ENCODE data around the gene ABCC3. TPM values are rescaled to one million over a fixed set of nuclear protein-coding genes. Genes with fewer than 3 reads are reported as not detected.

Gene ABCC3
- total and polyA plus RNA-seq, 9 of the 15 experiments (the other 6 are each of a cell fraction or from before 2014, with no cell fraction given): 0.03 to 1.6 (median 0.42) TPM; not detected in 5

DNA sequence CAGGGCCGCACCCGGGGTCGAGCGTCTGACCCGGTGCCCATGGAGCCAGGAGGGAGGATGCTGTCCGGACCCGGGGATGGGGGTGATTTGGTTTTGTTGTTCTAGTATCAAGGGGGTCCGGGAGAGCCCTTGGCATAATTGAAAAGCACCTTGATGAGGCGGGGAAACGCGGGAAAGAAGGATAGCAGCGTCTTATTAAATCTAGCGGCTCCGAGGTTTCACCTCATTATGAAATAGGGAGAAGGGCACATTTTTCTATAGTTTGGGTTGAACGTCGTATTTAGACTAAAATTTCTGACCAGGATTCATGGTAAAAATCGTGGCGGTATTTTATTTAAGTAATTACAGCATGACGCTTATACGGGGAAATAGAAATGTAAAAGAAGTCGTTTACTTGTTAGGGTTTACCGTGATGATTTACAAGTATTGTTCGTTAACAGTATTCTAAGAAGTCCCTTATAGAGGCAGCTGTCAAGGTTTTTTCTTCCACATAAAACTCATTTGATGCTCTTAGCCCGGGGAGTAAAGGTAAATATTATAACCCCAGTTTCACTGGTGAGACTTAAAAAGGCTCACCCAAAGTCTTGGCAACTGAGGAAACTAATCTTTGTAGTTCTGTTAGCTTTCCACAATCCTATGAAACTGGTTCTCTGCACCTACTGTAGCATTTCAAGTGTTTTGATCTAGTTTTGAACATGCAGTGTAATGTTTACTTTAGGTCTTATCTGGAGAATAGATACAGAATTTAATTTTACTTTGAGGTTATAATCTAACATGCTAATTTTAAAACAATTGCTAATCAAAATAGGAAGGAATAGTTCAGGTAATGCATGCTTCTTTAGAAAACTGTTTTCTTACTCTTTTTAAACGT, 85.5 kb downstream of the ABCC3 start (continued):
- TF ChIP-seq, protein P1, sequence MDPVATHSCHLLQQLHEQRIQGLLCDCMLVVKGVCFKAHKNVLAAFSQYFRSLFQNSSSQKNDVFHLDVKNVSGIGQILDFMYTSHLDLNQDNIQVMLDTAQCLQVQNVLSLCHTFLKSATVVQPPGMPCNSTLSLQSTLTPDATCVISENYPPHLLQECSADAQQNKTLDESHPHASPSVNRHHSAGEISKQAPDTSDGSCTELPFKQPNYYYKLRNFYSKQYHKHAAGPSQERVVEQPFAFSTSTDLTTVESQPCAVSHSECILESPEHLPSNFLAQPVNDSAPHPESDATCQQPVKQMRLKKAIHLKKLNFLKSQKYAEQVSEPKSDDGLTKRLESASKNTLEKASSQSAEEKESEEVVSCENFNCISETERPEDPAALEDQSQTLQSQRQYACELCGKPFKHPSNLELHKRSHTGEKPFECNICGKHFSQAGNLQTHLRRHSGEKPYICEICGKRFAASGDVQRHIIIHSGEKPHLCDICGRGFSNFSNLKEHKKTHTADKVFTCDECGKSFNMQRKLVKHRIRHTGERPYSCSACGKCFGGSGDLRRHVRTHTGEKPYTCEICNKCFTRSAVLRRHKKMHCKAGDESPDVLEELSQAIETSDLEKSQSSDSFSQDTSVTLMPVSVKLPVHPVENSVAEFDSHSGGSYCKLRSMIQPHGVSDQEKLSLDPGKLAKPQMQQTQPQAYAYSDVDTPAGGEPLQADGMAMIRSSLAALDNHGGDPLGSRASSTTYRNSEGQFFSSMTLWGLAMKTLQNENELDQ (CRISPR knock-in tag; IDR thresholded peaks at IDR 0.05; ENCODE audit: borderline replicate concordance): no peak
- TF ChIP-seq HDAC1 (IDR thresholded peaks at IDR 0.05) (0 out of 4 replicates have a peak, but pooled peaks of 1 of the 2 experiments have one; percentile 8), STAG1 (CRISPR knock-in tag; IDR thresholded peaks at IDR 0.05; ENCODE audit: borderline replicate concordance) (no peak), BMI1 (IDR thresholded peaks at IDR 0.05; ENCODE audit: low read length) (no peak), KLF16 (IDR thresholded peaks at IDR 0.05) (no peak), ARID2 (IDR thresholded peaks at IDR 0.05) (0 out of 2 replicates have a peak, but pooled peaks have one; percentile 10), BDP1 (IDR thresholded peaks at IDR 0.05; ENCODE audit: insufficient read depth, insufficient read length) (no peak), SMARCA5 (IDR thresholded peaks at IDR 0.05) (no peak), ATF7 (IDR thresholded peaks at IDR 0.05) (no peak), ZNF232 (CRISPR knock-in tag; IDR thresholded peaks at IDR 0.05) (no peak), ETV6 (IDR thresholded peaks at IDR 0.05; ENCODE audit: borderline replicate concordance in 1 of 2, low read depth in 2 of 2, low read length in 1 of 2) (no peak), ETV6 (CRISPR knock-in tag; IDR thresholded peaks at IDR 0.05; ENCODE audit: borderline replicate concordance) (no peak), ZKSCAN1 (IDR thresholded peaks at IDR 0.05; ENCODE audit: low read depth, low read length) (no peak), ZZZ3 (IDR thresholded peaks at IDR 0.05) (peak; percentile 70; the same call in 1 of the 2 replicates), PCBP1 (IDR thresholded peaks at IDR 0.05; ENCODE audit: low read depth, low read length, poor library complexity, severe bottlenecking) (peak; percentile 23)
- TF ChIP-seq, protein P2, sequence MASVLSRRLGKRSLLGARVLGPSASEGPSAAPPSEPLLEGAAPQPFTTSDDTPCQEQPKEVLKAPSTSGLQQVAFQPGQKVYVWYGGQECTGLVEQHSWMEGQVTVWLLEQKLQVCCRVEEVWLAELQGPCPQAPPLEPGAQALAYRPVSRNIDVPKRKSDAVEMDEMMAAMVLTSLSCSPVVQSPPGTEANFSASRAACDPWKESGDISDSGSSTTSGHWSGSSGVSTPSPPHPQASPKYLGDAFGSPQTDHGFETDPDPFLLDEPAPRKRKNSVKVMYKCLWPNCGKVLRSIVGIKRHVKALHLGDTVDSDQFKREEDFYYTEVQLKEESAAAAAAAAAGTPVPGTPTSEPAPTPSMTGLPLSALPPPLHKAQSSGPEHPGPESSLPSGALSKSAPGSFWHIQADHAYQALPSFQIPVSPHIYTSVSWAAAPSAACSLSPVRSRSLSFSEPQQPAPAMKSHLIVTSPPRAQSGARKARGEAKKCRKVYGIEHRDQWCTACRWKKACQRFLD (CRISPR knock-in tag; IDR thresholded peaks at IDR 0.05): 0 out of 2 replicates have a peak, but pooled peaks have one; percentile 7
- TF ChIP-seq, protein P3, sequence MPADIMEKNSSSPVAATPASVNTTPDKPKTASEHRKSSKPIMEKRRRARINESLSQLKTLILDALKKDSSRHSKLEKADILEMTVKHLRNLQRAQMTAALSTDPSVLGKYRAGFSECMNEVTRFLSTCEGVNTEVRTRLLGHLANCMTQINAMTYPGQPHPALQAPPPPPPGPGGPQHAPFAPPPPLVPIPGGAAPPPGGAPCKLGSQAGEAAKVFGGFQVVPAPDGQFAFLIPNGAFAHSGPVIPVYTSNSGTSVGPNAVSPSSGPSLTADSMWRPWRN (IDR thresholded peaks at IDR 0.05; ENCODE audit: low read depth): no peak
- TF ChIP-seq, protein P4, sequence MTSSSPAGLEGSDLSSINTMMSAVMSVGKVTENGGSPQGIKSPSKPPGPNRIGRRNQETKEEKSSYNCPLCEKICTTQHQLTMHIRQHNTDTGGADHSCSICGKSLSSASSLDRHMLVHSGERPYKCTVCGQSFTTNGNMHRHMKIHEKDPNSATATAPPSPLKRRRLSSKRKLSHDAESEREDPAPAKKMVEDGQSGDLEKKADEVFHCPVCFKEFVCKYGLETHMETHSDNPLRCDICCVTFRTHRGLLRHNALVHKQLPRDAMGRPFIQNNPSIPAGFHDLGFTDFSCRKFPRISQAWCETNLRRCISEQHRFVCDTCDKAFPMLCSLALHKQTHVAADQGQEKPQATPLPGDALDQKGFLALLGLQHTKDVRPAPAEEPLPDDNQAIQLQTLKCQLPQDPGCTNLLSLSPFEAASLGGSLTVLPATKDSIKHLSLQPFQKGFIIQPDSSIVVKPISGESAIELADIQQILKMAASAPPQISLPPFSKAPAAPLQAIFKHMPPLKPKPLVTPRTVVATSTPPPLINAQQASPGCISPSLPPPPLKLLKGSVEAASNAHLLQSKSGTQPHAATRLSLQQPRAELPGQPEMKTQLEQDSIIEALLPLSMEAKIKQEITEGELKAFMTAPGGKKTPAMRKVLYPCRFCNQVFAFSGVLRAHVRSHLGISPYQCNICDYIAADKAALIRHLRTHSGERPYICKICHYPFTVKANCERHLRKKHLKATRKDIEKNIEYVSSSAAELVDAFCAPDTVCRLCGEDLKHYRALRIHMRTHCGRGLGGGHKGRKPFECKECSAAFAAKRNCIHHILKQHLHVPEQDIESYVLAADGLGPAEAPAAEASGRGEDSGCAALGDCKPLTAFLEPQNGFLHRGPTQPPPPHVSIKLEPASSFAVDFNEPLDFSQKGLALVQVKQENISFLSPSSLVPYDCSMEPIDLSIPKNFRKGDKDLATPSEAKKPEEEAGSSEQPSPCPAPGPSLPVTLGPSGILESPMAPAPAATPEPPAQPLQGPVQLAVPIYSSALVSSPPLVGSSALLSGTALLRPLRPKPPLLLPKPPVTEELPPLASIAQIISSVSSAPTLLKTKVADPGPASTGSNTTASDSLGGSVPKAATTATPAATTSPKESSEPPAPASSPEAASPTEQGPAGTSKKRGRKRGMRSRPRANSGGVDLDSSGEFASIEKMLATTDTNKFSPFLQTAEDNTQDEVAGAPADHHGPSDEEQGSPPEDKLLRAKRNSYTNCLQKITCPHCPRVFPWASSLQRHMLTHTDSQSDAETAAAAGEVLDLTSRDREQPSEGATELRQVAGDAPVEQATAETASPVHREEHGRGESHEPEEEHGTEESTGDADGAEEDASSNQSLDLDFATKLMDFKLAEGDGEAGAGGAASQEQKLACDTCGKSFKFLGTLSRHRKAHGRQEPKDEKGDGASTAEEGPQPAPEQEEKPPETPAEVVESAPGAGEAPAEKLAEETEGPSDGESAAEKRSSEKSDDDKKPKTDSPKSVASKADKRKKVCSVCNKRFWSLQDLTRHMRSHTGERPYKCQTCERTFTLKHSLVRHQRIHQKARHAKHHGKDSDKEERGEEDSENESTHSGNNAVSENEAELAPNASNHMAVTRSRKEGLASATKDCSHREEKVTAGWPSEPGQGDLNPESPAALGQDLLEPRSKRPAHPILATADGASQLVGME (CRISPR knock-in tag; IDR thresholded peaks at IDR 0.05): 0 out of 2 replicates have a peak, but pooled peaks have one; percentile 40
